GM21576 (cell line): Measurements from ENCODE around the gene HAUS2.
"Not testable (repeated sequence)": the region's sequence is repeated elsewhere in the genome, so short reads cannot be mapped to it uniquely, and the experiment has no call there.

Source experiments
- ATAC-seq: cut with Tn5 transposase; IDR thresholded peaks from one replicate; pipeline ENCODE4 v1.9.1; 2021; ENCODE audit warnings: mild to moderate bottlenecking, moderate library complexity; ENCODE audit not compliant: unreplicated experiment

Gene HAUS2

GRCh38 chr15:42548249-42549031 is at the start of gene HAUS2, which contains the start of gene LRRC57:
HAUS2 (plus strand) TSS chr15:42548838; CDS start chr15:42548873, 35 bp downstream.
LRRC57 (minus strand) TSS chr15:42548793; CDS start chr15:42548434, 359 bp downstream.
- ATAC-seq, result peak; percentile 70

GRCh38 chr15:42499858-42500609 is 48.6 kb upstream of the HAUS2 start:
- no peak for ATAC-seq

- no peak for ATAC-seq
Measured at GRCh38 chr15:42502477-42502876, 46.2 kb upstream of the HAUS2 start.

GRCh38 chr15:42503825-42504224 is 44.8 kb upstream of the HAUS2 start:
- no peak for ATAC-seq

- no peak for ATAC-seq
Measured at GRCh38 chr15:42504631-42505030, 44.0 kb upstream of the HAUS2 start.

- ATAC-seq, result no peak
Measured at GRCh38 chr15:42507514-42507913, 41.1 kb upstream of the HAUS2 start.

GRCh38 chr15:42508263-42508690 is 40.4 kb upstream of the HAUS2 start:
- no peak for ATAC-seq

GRCh38 chr15:42510258-42511006 is 38.2 kb upstream of the HAUS2 start:
- ATAC-seq, result no peak

- ATAC-seq, result no peak
Measured at GRCh38 chr15:42511007-42511391, 37.6 kb upstream of the HAUS2 start.

- no peak for ATAC-seq
Measured at GRCh38 chr15:42523331-42523730, 25.3 kb upstream of the HAUS2 start.

- no peak for ATAC-seq
Measured at GRCh38 chr15:42528970-42529369, 19.7 kb upstream of the HAUS2 start.

GRCh38 chr15:42533246-42533645 is 15.4 kb upstream of the HAUS2 start:
- ATAC-seq, result no peak

- ATAC-seq, result no peak
Measured at GRCh38 chr15:42544853-42545629, 3.6 kb upstream of the HAUS2 start.

- ATAC-seq, result peak; percentile 17
Measured at GRCh38 chr15:42547918-42548248, 755 bp upstream of the HAUS2 start.

- peak; percentile 33 for ATAC-seq
Measured at GRCh38 chr15:42549032-42549491, 424 bp downstream of the HAUS2 start.

GRCh38 chr15:42549741-42550392 is 1.2 kb downstream of the HAUS2 start:
- no peak for ATAC-seq

GRCh38 chr15:42553554-42553953 is 4.9 kb downstream of the HAUS2 start:
- ATAC-seq, result no peak

GRCh38 chr15:42556550-42557207 is 8.0 kb downstream of the HAUS2 start:
- ATAC-seq, result not testable (repeated sequence)

GRCh38 chr15:42558739-42559138 is 10.1 kb downstream of the HAUS2 start:
- no peak for ATAC-seq
